Prostate gland (tissue), 2 donors: ENCODE results near the gene PID1. TPM values are rescaled to one million over a fixed set of nuclear protein-coding genes. Genes with fewer than 3 reads are reported as not detected.

Experiments
- DNase-seq: peaks from one replicate; pipeline ENCODE4 v3.0.0-alpha.2; 2019; ENCODE audit warnings: low spot score
- H3K27ac ChIP-seq, 2 donors: fragments of 200-600 bp; sonication (generic); 2 replicates each; pipeline ENCODE4 v1.5.1; 2017 to 2019
- H3K27me3 ChIP-seq: fragments of 200-600 bp; sonication (generic); replicated peaks from 2 replicates; pipeline ENCODE4 v1.5.1; 2019; ENCODE audit not compliant: insufficient read depth
- H3K36me3 ChIP-seq, 2 donors: fragments of 200-600 bp; sonication (generic); 1 replicate in 1 of 2; 2 replicates in 1 of 2; pipeline versions ENCODE4 v1.5.1 to v1.8.1; 2017 to 2019
- H3K4me1 ChIP-seq: fragments of 200-600 bp; sonication (generic); replicated peaks from 2 replicates; pipeline ENCODE4 v1.5.1; 2019
- H3K4me3 ChIP-seq, 2 donors: fragments of 200-600 bp; sonication (generic); 2 replicates each; pipeline ENCODE4 v1.5.1; 2017 to 2019
- H3K9me3 ChIP-seq: fragments of 200-600 bp; sonication (generic); 2 replicates; pipeline ENCODE4 v1.5.1; 2017
- POLR2A ChIP-seq: fragments of 450-650 bp; IDR thresholded peaks from one replicate; pipeline ENCODE4 v1.6.1; 2016; ENCODE audit warnings: antibody characterized with exemption, mild to moderate bottlenecking
- POLR2AphosphoS5 ChIP-seq: sonication (generic); formaldehyde crosslinking; IDR thresholded peaks from one replicate; pipeline ENCODE4 v1.6.1; 2017; ENCODE audit warnings: antibody characterized with exemption
- WGBS: methylation state at CpG from one replicate; pipeline ENCODE4 v1.1.5; 2018; 5-methylcytosine and 5-hydroxymethylcytosine counted together
- intact Hi-C: fragments of 100-400 bp; cut with DNase I; formaldehyde crosslinking; loops from one replicate; pipeline ENCODE4 v1.14.2; 2022
- total RNA-seq, 2 donors: library from RNA; depleted of rRNA; stranded (reverse); fragments of >200 nt; gene quantifications; one replicate each; pipeline ENCODE4 v1.1.0, GENCODE V29; 2016
- TF ChIP-seq, protein P1 (sequence below), 4 experiments: fragments of 200-600 bp in 2 of 4; fragments of 450-650 bp in 2 of 4; sonication (generic) in 2 of 4; IDR thresholded peaks; 1 replicate in 3 of 4; 2 replicates in 1 of 4; pipeline ENCODE4 v1.5.1; 2016 to 2019; ENCODE audit warnings: antibody characterized with exemption in 4 of 4, mild to moderate bottlenecking in 2 of 4, moderate library complexity in 2 of 4

PID1 gene
- total RNA-seq, 2 donors from 2014 or later, result 14.0 to 21.0 TPM

DNA sequence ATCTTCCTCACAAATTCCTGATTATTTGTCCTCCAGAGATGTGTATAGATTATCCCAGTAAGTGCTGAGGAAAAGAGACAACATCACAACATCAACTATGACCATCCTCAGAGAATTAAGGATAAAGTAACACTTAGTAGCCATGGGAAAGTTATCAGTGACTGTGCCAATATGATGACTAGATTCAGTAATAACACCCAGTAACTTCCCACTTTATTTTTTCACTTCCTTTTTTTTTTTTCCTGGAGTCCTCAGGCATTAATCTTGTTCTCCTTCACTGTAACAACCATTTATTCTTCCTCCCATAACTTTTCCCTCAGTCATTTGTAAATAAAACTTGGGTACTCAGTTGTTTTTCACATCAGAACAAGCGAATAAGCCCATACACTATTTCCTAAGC is 16.7 kb upstream of the PID1 start:
- H3K36me3 ChIP-seq, result no peaks in the 10 kb centered on the region
- intact Hi-C loops, result no loop called here
- no peak for DNase-seq
- no peak overlapping the region for H3K4me3 ChIP-seq
- no peaks in the 10 kb centered on the region for H3K27me3 ChIP-seq
- 85% methylated on average over 1 of the region's 1 CpG for WGBS
- H3K4me1 ChIP-seq, result no peaks in the 10 kb centered on the region
- H3K9me3 ChIP-seq, result no peaks in the 10 kb centered on the region
- H3K27ac ChIP-seq, result no peak overlapping the region
- TF ChIP-seq POLR2AphosphoS5 (no peak), POLR2A (no peak)
- TF ChIP-seq, protein P1, sequence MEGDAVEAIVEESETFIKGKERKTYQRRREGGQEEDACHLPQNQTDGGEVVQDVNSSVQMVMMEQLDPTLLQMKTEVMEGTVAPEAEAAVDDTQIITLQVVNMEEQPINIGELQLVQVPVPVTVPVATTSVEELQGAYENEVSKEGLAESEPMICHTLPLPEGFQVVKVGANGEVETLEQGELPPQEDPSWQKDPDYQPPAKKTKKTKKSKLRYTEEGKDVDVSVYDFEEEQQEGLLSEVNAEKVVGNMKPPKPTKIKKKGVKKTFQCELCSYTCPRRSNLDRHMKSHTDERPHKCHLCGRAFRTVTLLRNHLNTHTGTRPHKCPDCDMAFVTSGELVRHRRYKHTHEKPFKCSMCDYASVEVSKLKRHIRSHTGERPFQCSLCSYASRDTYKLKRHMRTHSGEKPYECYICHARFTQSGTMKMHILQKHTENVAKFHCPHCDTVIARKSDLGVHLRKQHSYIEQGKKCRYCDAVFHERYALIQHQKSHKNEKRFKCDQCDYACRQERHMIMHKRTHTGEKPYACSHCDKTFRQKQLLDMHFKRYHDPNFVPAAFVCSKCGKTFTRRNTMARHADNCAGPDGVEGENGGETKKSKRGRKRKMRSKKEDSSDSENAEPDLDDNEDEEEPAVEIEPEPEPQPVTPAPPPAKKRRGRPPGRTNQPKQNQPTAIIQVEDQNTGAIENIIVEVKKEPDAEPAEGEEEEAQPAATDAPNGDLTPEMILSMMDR (IDR thresholded peaks at IDR 0.05), result no peak

DNA sequence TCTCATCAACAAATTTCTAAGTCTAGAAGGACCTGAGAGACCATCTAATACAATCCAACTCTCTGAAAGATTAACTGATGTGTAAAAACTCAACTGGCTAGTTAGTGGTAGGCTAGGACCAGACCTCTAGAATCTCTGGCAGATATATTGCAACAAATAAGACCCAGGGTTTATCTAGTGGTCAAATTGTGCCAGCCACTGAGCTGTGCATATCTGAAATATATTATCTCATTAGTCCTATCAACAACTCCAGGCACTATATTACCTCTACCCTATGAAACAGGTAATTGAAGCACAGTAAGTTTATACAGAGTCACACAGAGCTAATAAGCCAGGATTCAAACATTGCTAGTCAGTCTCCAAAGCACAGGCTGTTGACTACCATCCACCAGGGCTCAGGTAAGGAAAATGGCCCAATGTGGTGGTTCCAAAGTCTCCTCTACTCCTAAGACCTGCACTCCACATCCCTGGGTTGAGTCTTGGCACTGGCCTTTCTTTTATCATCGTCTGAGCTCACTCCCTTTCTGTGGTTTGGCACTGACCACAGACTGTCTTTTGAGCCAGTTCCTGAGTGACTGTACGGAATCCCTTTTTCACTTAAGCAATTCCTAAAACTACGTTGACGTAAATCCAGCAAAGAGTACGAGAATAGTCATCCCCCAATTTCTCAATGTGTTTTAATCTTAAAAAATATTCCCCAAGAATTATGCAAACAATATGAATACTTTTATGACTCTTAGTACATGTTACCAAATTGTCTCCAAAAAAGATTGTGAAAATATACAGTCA is 11.9 kb upstream of the PID1 start:
- no peak for DNase-seq
- H3K4me3 ChIP-seq, result no peak overlapping the region
- no peaks in the 10 kb centered on the region for H3K27me3 ChIP-seq
- H3K36me3 ChIP-seq, result no peaks in the 10 kb centered on the region
- TF ChIP-seq, protein P1 (IDR thresholded peaks at IDR 0.05), result no peak
- no peak for TF ChIP-seq POLR2AphosphoS5
- TF ChIP-seq POLR2A, result no peak
- no peak overlapping the region for H3K27ac ChIP-seq
- no peaks in the 10 kb centered on the region for H3K9me3 ChIP-seq
- no peaks in the 10 kb centered on the region for H3K4me1 ChIP-seq
- WGBS, result 35% methylated on average over 5 of the region's 5 CpGs
- intact Hi-C loops, result no loop called here

DNA sequence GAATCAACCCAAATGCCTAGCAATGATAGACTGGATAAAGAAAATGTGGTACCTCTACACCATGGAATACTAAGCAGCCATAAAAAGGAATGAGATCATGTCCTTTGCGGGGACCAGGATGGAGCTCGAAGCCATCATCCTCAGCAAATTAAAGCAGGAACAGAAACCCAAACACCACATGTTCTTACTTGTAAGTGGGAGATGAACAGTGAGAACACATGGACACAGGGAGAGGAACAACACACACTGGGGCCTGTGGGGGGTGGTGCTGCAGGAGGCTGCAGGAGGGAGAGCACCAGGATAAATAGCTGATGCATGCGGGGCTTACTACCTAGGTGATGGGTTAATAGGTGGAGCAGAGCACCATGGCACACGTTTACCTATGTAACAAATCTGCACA is 8.4 kb upstream of the PID1 start:
- Histone ChIP-seq H3K27ac (no peak overlapping the region), H3K4me1 (no peaks in the 10 kb centered on the region), H3K4me3 (no peak overlapping the region), H3K27me3 (no peaks in the 10 kb centered on the region), H3K36me3 (no peaks in the 10 kb centered on the region), H3K9me3 (no peaks in the 10 kb centered on the region)
- intact Hi-C loops, result loop anchor here (10.0 kb wide), 1 partner anchor 305 kb away; no protein-coding TSS in a partner anchor
- no peak for TF ChIP-seq POLR2A
- no peak for TF ChIP-seq POLR2AphosphoS5
- TF ChIP-seq, protein P1 (IDR thresholded peaks at IDR 0.05), result no peak
- no peak for DNase-seq
- 91% methylated on average over 4 of the region's 4 CpGs for WGBS

DNA sequence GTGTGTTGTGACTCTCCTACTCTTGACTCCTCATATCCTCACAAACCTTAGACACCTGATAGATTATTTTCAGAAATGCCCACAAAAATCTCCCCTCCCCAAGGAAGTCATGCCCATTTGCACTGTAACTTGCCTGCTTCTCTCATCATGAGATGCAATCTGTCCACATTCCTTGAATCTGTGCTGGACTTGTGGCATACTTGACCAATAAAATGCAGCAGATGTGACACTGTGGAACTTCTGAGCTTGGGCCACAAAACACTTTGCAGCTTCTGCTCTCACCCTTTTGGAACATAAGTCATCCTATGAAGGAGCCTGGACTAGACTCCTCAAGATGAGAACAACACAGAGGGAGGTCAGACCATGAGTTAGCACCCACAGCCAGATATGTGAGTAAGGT is 4.4 kb upstream of the PID1 start:
- Histone ChIP-seq H3K27me3 (no peaks in the 10 kb centered on the region), H3K27ac (no peak overlapping the region), H3K36me3 (no peaks in the 10 kb centered on the region), H3K4me1 (peaks cover 5% of the 10 kb centered on the region), H3K4me3 (no peak overlapping the region), H3K9me3 (no peaks in the 10 kb centered on the region)
- TF ChIP-seq, protein P1 (IDR thresholded peaks at IDR 0.05), result no peak
- TF ChIP-seq POLR2AphosphoS5 (no peak), POLR2A (no peak)
- intact Hi-C loops, result loop anchor here (10.0 kb wide), 1 partner anchor 309 kb away; no protein-coding TSS in a partner anchor
- no peak for DNase-seq
